Loucy (cell line): ENCODE results near the gene MGA.

Experiments
- H2AFZ ChIP-seq: fragments of 200-600 bp; sonication (generic); 2 replicates; pipeline ENCODE4 v1.6.0; 2016; ENCODE audit warnings: antibody characterized with exemption, mild to moderate bottlenecking, low read length, moderate library complexity
- H3F3A ChIP-seq: fragments of 200-600 bp; 2 replicates; pipeline ENCODE4 v1.6.0; 2016; ENCODE audit warnings: antibody characterized with exemption, low read depth, mild to moderate bottlenecking
- H3K27me3 ChIP-seq: fragments of 200-600 bp; sonication (generic); 2 replicates; pipeline ENCODE4 v1.6.1; 2014; ENCODE audit warnings: low read length, mild to moderate bottlenecking; ENCODE audit not compliant: insufficient read depth, poor library complexity, severe bottlenecking
- H3K36me3 ChIP-seq: fragments of 200-600 bp; sonication (generic); 2 replicates; pipeline ENCODE4 v1.6.1; 2016; ENCODE audit warnings: low read length; ENCODE audit not compliant: insufficient read depth
- H3K4me1 ChIP-seq: fragments of 200-600 bp; sonication (generic); 2 replicates; pipeline ENCODE4 v1.5.1; 2014; ENCODE audit warnings: low read length, mild to moderate bottlenecking; ENCODE audit not compliant: insufficient read depth, poor library complexity, severe bottlenecking
- H3K4me2 ChIP-seq: fragments of 200-600 bp; sonication (generic); 2 replicates; pipeline ENCODE4 v1.6.0; 2014; ENCODE audit warnings: antibody characterized with exemption, low read length, low read depth, mild to moderate bottlenecking; ENCODE audit not compliant: poor library complexity, severe bottlenecking
- H3K4me3 ChIP-seq: fragments of 200-600 bp; sonication (generic); 2 replicates; pipeline ENCODE4 v1.5.1; 2014; ENCODE audit warnings: low read length, mild to moderate bottlenecking, mixed read lengths; ENCODE audit not compliant: poor library complexity, severe bottlenecking
- H3K79me2 ChIP-seq: fragments of 200-600 bp; sonication (generic); 2 replicates; pipeline ENCODE4 v1.6.1; 2014; ENCODE audit warnings: low read length; ENCODE audit not compliant: insufficient read depth
- H3K9ac ChIP-seq: fragments of 200-600 bp; sonication (generic); 2 replicates; pipeline ENCODE4 v1.6.0; 2014; ENCODE audit warnings: mild to moderate bottlenecking, low read depth, low read length, moderate library complexity; ENCODE audit not compliant: poor library complexity, severe bottlenecking
- H3K9me2 ChIP-seq: fragments of 200-600 bp; sonication (generic); replicated peaks from 2 replicates; pipeline ENCODE4 v1.6.1; 2016; ENCODE audit warnings: low read depth, low read length, mixed read lengths
- H3K9me3 ChIP-seq: fragments of 200-600 bp; sonication (generic); 2 replicates; pipeline ENCODE4 v1.6.1; 2014; ENCODE audit warnings: mild to moderate bottlenecking, antibody characterized with exemption, low read length, low read depth; ENCODE audit not compliant: insufficient read depth
- H4K20me1 ChIP-seq: fragments of 200-600 bp; sonication (generic); 2 replicates; pipeline ENCODE4 v1.6.0; 2014; ENCODE audit warnings: antibody characterized with exemption, low read length, mild to moderate bottlenecking; ENCODE audit not compliant: insufficient read depth, poor library complexity, severe bottlenecking
- CTCF ChIP-seq: fragments of 200-600 bp; sonication (generic); conservative IDR thresholded peaks from 2 replicates; pipeline ENCODE4 v1.5.1; 2014; ENCODE audit warnings: mild to moderate bottlenecking, antibody characterized with exemption, low read length
- EZH2phosphoT487 ChIP-seq: fragments of 200-600 bp; IDR thresholded peaks from 2 replicates; pipeline ENCODE4 v1.6.1; 2018; ENCODE audit warnings: antibody characterized with exemption, mild to moderate bottlenecking, moderate library complexity, borderline replicate concordance

MGA gene

GRCh38 chr15:41653760-41654159 is 6.4 kb upstream of the MGA start:
- Histone ChIP-seq H3K4me3 (no peak overlapping the region), H3K4me2 (no peak overlapping the region), H3K79me2 (peaks cover 83% of the 10 kb centered on the region), H4K20me1 (peaks cover 8% of the 10 kb centered on the region), H3K9me3 (no peaks in the 10 kb centered on the region), H3K27me3 (no peaks in the 10 kb centered on the region), H3F3A (no peaks in the 10 kb centered on the region), H3K9me2 (no peaks in the 10 kb centered on the region), H3K9ac (no peak overlapping the region), H3K36me3 (no peaks in the 10 kb centered on the region), H2AFZ (no peak overlapping the region), H3K4me1 (no peaks in the 10 kb centered on the region)
- TF ChIP-seq CTCF (no peak), EZH2phosphoT487 (no peak)

DNA sequence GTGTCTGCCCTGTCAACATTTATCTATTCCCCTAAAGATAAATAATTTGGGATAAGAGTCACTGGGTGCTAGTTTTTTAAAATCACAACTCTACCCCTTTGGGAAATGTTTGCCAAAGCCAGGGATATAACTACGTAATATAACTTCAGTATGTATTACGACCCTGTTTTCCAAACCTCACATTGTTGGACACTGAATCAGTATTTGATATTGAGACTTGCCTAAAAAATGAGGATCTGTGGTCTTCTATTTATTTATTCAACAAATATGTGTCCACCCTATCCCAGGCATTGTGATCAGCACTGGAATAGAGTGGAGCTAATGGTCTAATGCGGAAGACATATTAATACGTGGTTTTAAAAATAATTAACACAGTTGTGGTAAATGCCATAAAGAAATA is 4.5 kb upstream of the MGA start:
- Histone ChIP-seq H3K9me3 (no peaks in the 10 kb centered on the region), H3K4me1 (peaks cover 12% of the 10 kb centered on the region), H3K9me2 (no peaks in the 10 kb centered on the region), H2AFZ (no peak overlapping the region), H3K79me2 (peaks cover 84% of the 10 kb centered on the region), H4K20me1 (peaks cover 8% of the 10 kb centered on the region), H3F3A (no peaks in the 10 kb centered on the region), H3K27me3 (no peaks in the 10 kb centered on the region), H3K9ac (no peak overlapping the region), H3K4me3 (no peak overlapping the region), H3K36me3 (no peaks in the 10 kb centered on the region), H3K4me2 (no peak overlapping the region)
- no peak for TF ChIP-seq CTCF
- no peak for TF ChIP-seq EZH2phosphoT487

- Histone ChIP-seq H3K9me3 (no peaks in the 10 kb centered on the region), H3K9ac (no peak overlapping the region), H3K4me3 (no peak overlapping the region), H2AFZ (no peak overlapping the region), H3K9me2 (no peaks in the 10 kb centered on the region), H4K20me1 (peaks cover 9% of the 10 kb centered on the region), H3K4me1 (peaks cover 12% of the 10 kb centered on the region), H3K36me3 (no peaks in the 10 kb centered on the region), H3F3A (no peaks in the 10 kb centered on the region), H3K27me3 (no peaks in the 10 kb centered on the region), H3K4me2 (no peak overlapping the region), H3K79me2 (peaks cover 84% of the 10 kb centered on the region)
- TF ChIP-seq EZH2phosphoT487 (no peak), CTCF (no peak)
Measured at GRCh38 chr15:41656188-41656587, 4.0 kb upstream of the MGA start.
